ENCODE measurements around the gene COMMD3.
"Not testable (repeated sequence)": the region's sequence is repeated elsewhere in the genome, so short reads cannot be mapped to it uniquely, and the experiment has no call there.

The COMMD3 gene

GRCh38 chr10:22340329-22341189, 24.4 kb downstream of the COMMD3 start:
- peak; percentile 55 for DNase-seq

GRCh38 chr10:22341190-22341925, 25.2 kb downstream of the COMMD3 start:
- no peak for DNase-seq

GRCh38 chr10:22341926-22342196, 25.7 kb downstream of the COMMD3 start:
- DNase-seq: no peak

- DNase-seq: no peak
Measured at GRCh38 chr10:22342421-22342820, 26.2 kb downstream of the COMMD3 start.

- no peak for DNase-seq
Measured at GRCh38 chr10:22343731-22344130, 27.5 kb downstream of the COMMD3 start.

GRCh38 chr10:22344249-22344648, 28.1 kb downstream of the COMMD3 start:
- DNase-seq: no peak

- no peak for DNase-seq
Measured at GRCh38 chr10:22344781-22345300, 28.7 kb downstream of the COMMD3 start.

GRCh38 chr10:22345301-22346095, 29.3 kb downstream of the COMMD3 start, which contains the start of gene SPAG6:
SPAG6 (plus strand) TSS chr10:22345496; CDS start chr10:22345612, 116 bp downstream.
- peak; percentile 80 for DNase-seq

- no peak for DNase-seq
Measured at GRCh38 chr10:22346096-22346661, 30.0 kb downstream of the COMMD3 start.

GRCh38 chr10:22349755-22350154, 33.6 kb downstream of the COMMD3 start:
- DNase-seq: no peak

GRCh38 chr10:22351131-22351703, 35.0 kb downstream of the COMMD3 start:
- DNase-seq: no peak

GRCh38 chr10:22356324-22356873, 40.2 kb downstream of the COMMD3 start:
- DNase-seq: no peak

GRCh38 chr10:22357770-22358169, 41.6 kb downstream of the COMMD3 start:
- not testable (repeated sequence) for DNase-seq

- DNase-seq: no peak
Measured at GRCh38 chr10:22363305-22363704, 47.1 kb downstream of the COMMD3 start.

GRCh38 chr10:22364407-22365140, 48.4 kb downstream of the COMMD3 start:
- DNase-seq: no peak

- no peak for DNase-seq
Measured at GRCh38 chr10:22365233-22365632, 49.0 kb downstream of the COMMD3 start.

GRCh38 chr10:22365644-22366434, 49.7 kb downstream of the COMMD3 start:
- no peak for DNase-seq

GRCh38 chr10:22366435-22366703, 50.2 kb downstream of the COMMD3 start:
- no peak for DNase-seq

- no peak for DNase-seq
Measured at GRCh38 chr10:22366771-22367170, 50.6 kb downstream of the COMMD3 start.

GRCh38 chr10:22367471-22367870, 51.3 kb downstream of the COMMD3 start:
- DNase-seq: no peak

GRCh38 chr10:22368402-22368801, 52.2 kb downstream of the COMMD3 start:
- DNase-seq: no peak
